ENCODE data around the gene IDH3A.

Gene IDH3A

DNA sequence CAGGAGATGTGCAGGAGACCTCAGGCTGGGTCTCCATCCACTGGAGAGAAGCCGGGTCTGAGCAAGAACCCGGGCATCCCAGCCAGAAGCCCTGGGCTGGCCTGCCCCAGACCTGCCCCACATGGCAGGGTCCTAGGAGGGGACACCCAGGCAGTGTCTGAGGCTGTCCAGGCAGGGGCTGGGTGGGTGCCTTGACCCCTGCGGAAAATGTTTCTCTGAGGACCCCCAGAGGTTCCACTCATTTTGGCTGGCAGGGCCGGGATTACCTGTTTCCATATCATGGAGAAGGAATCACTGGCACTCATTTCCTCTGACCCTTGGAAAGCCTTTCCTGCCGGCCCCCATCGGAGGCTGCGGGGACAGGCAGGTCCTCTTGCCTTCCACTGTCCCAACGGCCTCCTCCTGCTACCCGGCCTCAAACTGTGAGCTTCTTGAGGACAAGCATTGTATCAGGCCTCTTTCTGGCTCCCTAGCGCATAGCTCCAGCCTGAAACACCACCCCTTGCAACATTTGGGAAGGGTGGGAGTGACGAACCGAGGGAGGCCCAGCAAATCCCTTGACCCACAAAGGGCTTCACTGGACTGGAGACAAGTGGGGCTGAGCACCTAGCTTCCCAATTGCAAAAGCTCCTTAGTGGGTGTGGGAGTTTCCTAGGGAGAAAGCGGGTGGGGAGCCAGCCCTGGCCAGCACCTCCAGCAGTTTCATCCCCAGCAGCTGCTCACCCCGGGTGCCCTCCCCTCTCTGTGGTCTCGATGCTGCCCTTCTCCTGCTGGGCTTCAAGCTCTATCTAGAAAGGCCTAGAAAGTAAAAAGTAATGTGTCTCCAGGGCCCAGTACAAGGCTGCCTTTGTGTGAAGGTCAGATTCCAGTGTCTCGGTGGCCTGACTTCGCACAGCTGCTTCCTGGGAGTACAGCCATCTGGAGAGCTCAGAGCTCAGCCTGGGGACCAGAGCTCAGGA, 55.5 kb downstream of the IDH3A start:
- DNase-seq (ENCODE audit: low spot score) = no peak

DNA sequence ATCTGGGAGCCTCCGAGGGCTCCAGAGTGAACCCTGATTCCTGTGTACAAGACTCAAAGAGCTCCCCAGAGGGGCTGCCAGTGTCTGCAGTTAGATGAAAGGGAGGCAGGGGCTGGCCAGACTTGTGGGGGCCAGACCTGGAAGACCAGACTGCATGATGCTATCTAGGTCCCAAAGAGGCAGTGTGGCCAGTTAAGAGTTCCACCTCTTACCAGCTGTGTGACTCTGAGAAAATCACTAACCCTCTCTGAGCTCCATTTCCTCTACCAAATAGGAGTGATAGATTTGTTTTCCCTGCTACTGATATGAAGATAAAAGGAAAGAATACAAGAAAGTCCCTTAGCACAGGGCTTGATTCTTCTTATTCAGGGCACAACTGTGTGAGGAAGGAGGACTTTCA, 56.2 kb downstream of the IDH3A start:
- no peak for DNase-seq (ENCODE audit: low spot score)

DNA sequence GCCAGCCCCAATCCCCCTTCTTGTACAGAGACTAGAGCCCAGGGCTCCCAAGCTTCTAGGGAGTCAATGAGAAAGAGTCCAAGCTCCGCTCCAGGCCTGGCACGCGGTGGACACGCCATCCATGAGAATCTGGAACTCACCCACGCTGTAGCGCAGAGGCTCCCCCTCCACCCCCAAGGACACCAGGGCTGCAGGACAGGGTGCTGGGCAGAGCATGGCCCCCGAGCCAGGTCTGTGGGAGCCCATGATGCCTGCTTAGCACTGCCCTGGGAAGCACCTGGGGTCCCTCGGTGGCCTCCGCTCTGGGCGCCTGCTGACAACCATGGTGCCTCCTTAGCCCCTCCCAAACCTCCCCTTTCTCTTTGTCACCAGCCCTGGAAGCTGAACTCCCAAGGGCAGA, 56.7 kb downstream of the IDH3A start:
- no peak for DNase-seq (ENCODE audit: low spot score)

DNA sequence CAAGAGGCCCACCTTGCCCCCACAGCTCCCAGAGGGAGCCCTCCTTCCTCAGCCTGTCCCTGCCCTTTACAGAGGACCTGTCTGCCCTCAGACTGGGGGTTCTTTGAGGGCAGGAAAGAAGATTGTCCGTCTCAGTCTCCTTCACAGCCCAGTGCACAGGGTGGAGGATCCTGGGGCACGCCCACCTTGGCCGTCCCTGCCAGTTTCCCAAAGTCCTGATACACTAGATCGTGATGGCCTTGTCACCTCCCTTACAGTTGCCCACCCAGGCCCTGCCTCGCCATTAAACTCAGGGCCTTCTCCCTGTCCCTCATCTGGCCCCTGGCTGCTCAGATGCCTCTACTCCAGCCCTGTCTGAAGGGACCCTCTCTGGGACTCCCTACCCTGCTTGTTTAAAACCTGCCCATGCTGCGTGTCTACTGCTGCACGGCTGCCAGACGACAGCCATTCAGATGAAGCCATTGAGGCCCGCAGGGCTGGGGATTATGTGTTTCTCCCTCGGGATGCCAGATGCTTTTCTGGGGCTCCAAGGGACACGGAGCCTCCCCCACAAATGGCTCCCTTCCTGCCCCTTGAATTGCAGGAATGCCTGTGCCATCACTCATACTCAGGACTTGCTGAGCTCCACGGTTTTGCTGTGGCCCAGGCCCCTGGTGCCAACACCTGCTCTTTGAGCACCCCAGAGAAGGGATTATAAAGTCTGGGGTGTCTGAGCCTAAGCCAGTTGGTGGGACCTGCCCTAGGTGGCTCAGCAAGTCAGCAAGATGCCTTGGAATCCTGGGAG, 57.4 kb downstream of the IDH3A start:
- DNase-seq (ENCODE audit: low spot score) = no peak

DNA sequence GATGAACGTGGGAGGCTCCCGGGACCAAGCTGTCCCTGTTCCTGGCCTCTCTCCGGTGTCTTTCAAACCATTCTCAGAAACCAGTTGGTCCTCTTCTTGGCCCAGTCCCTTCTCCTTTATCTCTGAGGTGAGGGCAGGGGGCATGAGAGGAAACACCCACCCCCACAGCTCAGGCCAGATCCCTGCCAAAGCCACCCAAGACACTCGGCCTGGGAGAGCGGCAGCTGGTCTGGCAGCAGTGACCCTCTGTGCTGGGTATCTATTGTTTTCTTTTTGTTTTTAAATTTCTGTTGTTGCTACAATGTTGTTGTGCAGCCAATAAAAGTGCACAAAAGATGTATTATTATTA, 57.9 kb downstream of the IDH3A start:
- DNase-seq (ENCODE audit: low spot score) = no peak

DNA sequence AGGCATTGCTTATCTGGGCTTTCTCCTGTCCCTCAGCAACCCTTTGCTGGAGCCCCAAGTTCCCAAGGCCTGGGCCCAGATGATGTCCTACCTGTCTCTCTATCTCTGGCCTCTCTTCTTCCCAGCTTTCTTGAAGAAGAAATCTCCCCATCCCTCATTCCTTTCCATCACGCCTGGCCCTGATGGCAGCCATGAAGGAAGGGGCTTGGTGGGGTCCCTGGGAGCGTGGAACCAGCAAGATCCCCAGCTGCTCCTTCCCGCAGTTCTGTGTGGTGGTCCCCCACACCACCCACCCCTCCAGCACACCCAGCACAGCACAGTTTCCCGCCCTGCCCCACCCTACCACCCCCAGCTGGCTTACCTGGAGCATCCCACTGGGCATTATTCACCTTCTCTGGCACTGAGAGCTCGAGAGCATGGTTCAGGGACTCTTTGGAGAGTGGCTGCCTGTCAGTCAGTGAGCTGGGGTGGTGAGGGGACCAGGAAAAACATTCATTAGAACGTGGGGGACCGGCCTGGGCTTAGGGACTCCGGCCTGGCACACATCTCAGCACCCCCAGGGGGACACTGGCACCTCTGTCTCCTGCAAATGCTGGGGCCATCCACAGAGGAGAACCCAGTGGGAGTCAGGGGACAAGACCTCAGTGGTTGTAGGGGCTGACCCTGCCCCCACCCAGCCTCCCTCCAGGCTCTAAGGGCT, 58.6 kb downstream of the IDH3A start:
- no peak for DNase-seq (ENCODE audit: low spot score)

DNA sequence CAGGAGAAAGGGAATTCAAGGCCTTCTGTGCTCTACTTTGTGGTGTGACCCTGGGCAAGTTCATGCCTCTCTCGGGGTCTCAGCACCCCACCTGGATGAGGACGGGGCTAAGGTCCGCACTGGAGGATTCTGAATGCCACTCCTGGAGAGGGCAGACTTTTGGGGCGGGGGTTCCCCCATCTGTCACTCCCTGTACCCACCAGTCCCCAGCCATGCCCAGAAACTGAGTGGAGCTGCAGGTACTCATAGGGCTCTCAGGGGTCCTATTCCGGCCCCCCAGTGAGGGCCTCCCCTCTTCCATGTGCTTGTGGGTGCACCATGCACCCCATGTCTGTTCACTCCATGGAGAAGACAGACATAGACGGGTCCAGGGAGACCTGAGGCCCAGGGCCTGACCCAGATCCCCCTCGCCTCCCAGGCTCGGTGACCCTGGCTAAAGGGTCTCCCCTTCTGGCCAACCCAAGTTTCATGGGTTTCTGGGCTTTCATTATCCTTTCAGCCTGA, 59.2 kb downstream of the IDH3A start:
- no peak for DNase-seq (ENCODE audit: low spot score)

DNA sequence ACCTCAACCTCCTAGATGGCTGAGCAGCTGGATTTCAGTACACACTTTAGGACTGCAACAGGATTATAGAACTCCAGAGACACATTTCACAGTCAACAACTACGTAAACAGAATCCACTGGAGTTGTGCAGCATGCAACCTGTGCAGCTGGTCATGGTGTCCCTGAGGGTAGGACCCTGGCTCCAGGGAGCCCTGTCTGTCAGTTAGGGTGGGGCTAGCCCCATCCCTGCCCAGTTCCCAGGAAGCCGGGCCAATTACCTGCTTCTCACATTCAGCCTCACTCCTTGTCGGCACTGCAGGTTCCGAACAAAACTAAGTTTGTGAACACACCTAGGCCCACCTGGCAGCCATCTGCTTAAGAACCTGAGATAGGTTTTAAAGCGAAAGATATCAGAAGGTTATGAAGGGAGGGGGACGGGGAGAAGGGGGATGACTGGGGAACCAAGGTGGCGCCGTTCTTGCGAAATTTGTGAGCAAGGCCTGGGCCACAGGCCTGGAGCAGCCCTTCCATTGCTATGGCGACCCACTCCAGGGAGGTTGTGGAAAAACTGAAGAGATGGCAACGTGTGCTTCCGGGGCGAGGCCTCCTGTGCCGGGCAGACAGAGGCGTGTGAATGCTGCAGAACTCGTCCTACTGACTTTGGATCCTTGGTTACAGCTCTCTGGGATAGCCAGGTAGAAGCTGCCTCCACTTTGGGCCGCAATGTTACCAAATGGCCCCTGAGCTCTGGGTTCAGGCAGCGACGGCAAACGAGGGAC, 59.9 kb downstream of the IDH3A start:
- no peak for DNase-seq (ENCODE audit: low spot score)

DNA sequence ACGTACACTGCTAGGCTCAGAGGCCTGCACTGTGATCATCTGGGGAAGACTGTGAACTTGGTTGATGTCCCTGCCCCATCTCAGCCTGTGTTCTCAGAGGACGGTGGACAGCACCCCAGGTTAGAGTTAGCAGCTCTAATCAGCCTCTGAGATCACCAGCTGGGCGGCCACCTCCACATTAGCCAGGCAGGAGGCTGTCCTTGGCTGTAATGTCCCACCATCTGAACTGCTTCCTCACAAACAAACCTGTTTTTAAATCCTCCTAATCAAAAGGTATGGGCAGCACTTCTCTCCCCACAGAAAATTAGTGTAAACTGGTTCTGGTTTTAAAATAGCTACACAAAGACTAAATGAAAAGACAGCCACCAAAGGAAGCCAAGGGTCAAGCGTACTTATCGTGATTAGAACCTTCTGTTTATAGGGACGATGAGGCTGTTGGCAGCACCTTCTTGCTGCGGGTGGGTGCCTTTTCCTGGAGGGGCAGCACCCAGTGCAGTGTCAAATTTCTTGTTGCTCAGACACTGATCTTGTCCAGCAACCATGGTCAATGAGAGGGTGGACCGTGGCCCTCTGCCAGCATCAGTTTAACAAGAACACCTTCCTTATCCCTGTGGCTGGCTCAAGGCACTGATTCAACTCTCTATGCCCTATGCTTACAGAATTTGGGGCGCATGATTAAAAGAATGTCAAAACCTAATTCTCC, 60.6 kb downstream of the IDH3A start:
- no peak for DNase-seq (ENCODE audit: low spot score)

DNA sequence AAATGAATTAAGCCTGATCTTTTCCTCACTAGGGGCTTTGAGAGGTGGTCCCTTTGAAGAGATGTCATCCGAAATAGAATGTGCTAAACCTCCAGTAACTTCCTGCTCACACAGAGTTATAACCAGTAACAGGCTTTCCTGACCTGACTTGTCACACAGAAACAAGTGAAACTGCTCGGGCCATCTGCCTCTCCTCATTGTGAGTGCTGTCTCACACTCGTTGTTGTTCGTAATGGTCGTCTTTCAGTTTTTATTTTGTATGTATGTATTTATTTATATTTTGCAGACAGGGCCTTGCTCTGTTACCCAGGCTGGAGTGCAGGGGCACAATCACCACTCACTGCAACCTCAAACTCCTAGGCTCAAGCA, 61.2 kb downstream of the IDH3A start:
- DNase-seq (ENCODE audit: low spot score) = no peak

DNA sequence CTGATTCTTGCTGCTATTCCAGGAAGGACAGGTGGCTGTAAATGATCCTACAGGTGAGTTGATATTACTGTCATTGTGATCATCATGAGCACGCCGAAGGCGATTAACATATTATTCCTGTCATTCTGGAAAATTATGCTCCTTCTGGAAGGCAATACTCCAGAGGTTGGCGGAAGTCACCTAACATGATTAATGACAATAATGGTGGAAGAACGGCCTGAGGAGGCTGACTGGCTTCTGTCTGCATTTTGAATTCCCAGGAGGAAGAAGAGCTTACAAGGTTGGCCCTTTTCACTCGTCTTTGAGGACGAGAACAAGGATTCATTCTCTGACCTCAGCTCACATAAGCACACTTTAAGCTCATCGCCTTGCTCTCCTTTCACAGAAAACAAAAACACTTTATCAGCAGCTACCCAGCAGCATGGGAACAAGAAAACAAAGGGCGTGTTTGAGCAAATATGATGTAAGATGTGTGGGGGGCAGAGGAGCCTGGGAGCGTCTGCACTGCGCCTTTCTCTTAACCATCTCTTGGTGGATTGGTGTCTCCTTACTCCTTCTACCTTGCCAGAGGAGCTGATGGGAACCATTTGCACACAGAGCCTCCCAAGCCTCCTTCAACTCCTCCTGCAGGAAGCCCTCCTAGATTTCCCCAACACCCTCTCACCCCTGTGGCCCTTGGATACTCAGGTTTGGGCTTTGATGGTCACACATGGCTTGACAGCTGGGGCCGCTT, 62.2 kb downstream of the IDH3A start:
- no peak for DNase-seq (ENCODE audit: low spot score)

DNA sequence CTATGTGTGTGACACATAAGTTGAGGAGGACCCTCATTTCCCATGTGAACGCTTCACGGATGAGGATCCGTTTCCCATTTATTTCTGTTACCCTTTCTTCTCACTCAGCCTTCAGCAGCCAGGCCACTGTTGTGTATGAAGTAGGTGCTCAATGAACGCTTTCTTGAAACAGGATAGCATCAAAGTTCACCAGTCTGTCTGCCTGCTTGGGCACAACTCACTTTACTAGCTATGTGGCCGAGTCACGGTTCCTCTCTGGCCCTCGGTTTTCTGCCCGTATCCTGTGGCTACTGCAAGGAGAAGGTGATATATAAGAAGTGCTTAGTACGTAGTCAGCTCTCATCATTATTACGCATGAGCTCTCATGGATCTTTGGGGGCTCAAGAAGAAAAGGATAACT, 62.8 kb downstream of the IDH3A start:
- DNase-seq (ENCODE audit: low spot score) = no peak

DNA sequence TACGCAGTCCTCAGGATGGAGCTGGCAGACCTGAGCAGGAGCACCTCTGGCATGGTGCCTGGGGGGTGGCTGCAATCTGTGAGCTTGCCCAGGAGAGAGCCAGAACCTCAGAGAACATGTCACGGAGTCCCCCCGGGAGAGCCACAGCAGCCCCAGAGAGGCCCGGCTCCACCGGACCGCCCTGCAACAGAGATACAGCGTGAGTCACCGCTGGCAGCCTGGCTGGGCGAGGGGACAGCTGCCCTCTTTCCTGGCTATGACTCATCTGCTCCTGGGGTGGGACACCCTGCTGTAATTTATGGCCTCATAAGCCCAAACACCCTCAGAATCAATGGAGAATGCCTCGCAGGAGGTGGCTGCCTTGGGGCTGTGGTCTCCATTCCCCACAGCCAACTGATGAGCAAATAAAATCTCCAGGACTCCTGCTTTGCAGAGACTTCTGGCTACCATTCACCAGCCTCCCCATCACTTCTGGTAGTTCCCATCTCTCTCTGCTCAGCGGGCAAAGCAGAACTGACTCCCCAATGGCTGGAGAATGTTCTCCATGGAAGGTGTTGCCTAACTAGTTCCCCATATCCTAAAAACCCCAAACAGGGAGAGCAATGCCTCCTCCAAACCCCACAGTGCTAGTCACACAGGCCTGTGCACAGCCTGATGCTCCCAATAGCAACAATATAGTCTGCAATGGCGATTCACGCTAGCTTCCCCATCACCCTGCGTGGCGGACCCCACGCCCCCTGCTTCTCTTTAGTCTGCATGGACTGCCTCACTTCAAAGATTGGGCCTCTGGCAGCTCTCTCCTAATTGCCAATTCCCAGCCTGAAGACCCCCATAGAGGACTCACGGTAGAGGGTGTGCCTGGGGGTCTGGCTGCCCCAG, 63.6 kb downstream of the IDH3A start:
- DNase-seq (ENCODE audit: low spot score) = no peak

DNA sequence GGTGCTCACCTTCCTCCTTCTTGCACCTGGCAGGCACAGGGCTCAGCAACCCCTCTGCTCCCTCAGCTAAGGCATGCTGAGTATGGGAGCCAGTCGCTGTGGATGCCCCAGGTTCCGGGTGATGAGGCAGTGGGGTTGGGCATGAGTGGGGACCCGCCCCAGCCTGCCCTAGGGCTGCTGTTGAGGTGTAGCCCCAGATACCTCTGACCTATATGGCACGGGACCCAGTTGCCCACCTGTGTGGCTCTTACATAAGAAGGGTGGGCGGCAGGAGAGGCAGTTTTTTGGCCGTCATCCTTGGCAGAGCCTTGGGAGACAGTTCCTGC, 64.2 kb downstream of the IDH3A start:
- DNase-seq (ENCODE audit: low spot score) = no peak

DNA sequence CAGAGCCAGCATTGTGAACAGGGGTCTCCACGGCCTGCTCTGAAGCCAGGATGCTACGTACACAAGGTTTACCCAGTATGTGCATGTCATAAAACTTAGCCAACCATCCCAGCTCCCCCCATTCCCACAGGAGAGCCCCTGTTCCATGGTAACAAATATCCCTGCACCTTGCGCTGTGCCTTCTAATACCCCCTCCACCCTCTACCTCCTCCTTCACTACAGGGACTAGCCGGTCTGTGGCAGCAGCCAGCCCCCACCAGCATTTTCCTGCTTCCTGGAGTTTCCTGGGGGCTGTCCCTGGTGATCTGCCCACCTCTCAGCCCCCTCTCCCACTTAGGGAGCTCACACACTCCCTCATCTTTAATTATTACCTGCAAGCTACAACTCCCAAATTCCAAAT, 64.8 kb downstream of the IDH3A start:
- no peak for DNase-seq (ENCODE audit: low spot score)

DNA sequence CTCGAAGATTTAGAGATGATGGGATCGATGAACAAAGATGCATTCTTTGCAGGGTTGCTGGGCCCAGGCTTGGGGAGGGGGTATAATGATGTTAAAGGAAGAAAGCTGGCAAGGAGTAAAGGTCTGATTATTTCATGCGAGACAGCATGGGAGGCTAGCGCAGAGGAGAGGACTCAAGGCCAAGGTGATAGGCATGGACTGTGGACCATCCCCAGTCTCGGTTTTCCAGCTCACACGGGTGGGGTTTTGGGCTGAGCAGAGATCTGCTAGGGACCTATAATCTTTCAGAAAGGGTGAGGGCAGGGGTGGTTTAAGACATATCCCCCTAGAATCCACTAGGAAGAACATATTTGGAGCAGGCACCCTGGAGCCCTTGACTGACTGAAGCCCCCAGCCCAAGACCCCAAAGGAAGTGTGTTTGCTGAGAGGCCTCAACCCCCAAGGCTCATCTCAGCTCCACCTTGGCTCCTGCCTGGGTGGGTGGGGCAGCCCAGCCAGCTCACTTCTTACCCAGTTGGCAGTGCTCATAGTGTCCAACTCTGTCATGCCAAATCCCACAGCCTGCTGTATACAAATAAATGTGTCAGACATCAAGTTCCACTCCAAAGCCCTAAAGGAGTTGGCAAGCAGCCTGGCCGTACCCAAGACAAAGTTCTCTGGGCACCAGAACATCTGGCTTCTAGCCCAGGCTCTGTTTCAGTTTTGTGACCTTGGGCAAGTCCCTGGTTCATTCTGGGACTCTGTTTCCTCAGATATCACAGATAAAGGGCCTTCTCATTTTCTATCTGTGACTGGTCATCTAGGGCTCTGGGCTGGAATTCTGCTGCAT, 67.3 kb downstream of the IDH3A start:
- DNase-seq (ENCODE audit: low spot score) = no peak

DNA sequence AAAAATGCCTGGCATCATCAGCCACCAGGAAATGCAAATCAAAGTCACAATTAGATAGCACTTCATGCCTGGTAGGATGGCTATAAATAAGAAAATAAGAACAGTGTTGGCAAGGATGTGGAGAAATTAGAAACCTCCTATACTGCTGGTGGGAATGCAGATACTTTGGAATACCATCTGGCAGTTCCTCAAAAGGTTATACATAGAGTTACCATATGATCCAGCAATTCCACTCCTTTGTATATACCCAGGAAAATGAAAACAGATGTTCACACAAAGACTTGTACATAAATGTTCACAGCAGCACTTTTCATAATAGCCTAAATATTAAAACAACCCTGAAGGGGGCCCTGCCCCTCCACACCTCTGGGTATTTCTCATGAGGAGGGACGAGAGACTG, 71.6 kb downstream of the IDH3A start:
- no peak for DNase-seq (ENCODE audit: low spot score)

All from CD4-positive, alpha-beta T cell treated with Interleukin-2 at 100 ng/mL for 4 hours (primary cell).